Loucy (cell line): ENCODE data around the gene WASHC3.

Source experiments
- H2AFZ ChIP-seq: fragments of 200-600 bp; sonication (generic); 2 replicates; pipeline ENCODE4 v1.6.0; 2016; ENCODE audit warnings: antibody characterized with exemption, mild to moderate bottlenecking, low read length, moderate library complexity
- H3F3A ChIP-seq: fragments of 200-600 bp; 2 replicates; pipeline ENCODE4 v1.6.0; 2016; ENCODE audit warnings: antibody characterized with exemption, low read depth, mild to moderate bottlenecking
- H3K27me3 ChIP-seq: fragments of 200-600 bp; sonication (generic); 2 replicates; pipeline ENCODE4 v1.6.1; 2014; ENCODE audit warnings: low read length, mild to moderate bottlenecking; ENCODE audit not compliant: insufficient read depth, poor library complexity, severe bottlenecking
- H3K36me3 ChIP-seq: fragments of 200-600 bp; sonication (generic); 2 replicates; pipeline ENCODE4 v1.6.1; 2016; ENCODE audit warnings: low read length; ENCODE audit not compliant: insufficient read depth
- H3K4me1 ChIP-seq: fragments of 200-600 bp; sonication (generic); 2 replicates; pipeline ENCODE4 v1.5.1; 2014; ENCODE audit warnings: low read length, mild to moderate bottlenecking; ENCODE audit not compliant: insufficient read depth, poor library complexity, severe bottlenecking
- H3K4me2 ChIP-seq: fragments of 200-600 bp; sonication (generic); 2 replicates; pipeline ENCODE4 v1.6.0; 2014; ENCODE audit warnings: antibody characterized with exemption, low read length, low read depth, mild to moderate bottlenecking; ENCODE audit not compliant: poor library complexity, severe bottlenecking
- H3K4me3 ChIP-seq: fragments of 200-600 bp; sonication (generic); 2 replicates; pipeline ENCODE4 v1.5.1; 2014; ENCODE audit warnings: low read length, mild to moderate bottlenecking, mixed read lengths; ENCODE audit not compliant: poor library complexity, severe bottlenecking
- H3K79me2 ChIP-seq: fragments of 200-600 bp; sonication (generic); 2 replicates; pipeline ENCODE4 v1.6.1; 2014; ENCODE audit warnings: low read length; ENCODE audit not compliant: insufficient read depth
- H3K9ac ChIP-seq: fragments of 200-600 bp; sonication (generic); 2 replicates; pipeline ENCODE4 v1.6.0; 2014; ENCODE audit warnings: mild to moderate bottlenecking, low read depth, low read length, moderate library complexity; ENCODE audit not compliant: poor library complexity, severe bottlenecking
- H3K9me2 ChIP-seq: fragments of 200-600 bp; sonication (generic); replicated peaks from 2 replicates; pipeline ENCODE4 v1.6.1; 2016; ENCODE audit warnings: low read depth, low read length, mixed read lengths
- H3K9me3 ChIP-seq: fragments of 200-600 bp; sonication (generic); 2 replicates; pipeline ENCODE4 v1.6.1; 2014; ENCODE audit warnings: mild to moderate bottlenecking, antibody characterized with exemption, low read length, low read depth; ENCODE audit not compliant: insufficient read depth
- H4K20me1 ChIP-seq: fragments of 200-600 bp; sonication (generic); 2 replicates; pipeline ENCODE4 v1.6.0; 2014; ENCODE audit warnings: antibody characterized with exemption, low read length, mild to moderate bottlenecking; ENCODE audit not compliant: insufficient read depth, poor library complexity, severe bottlenecking
- EZH2phosphoT487 ChIP-seq: fragments of 200-600 bp; IDR thresholded peaks from 2 replicates; pipeline ENCODE4 v1.6.1; 2018; ENCODE audit warnings: antibody characterized with exemption, mild to moderate bottlenecking, moderate library complexity, borderline replicate concordance
- TF ChIP-seq, protein P1 (sequence below): fragments of 200-600 bp; sonication (generic); conservative IDR thresholded peaks from 2 replicates; pipeline ENCODE4 v1.5.1; 2014; ENCODE audit warnings: mild to moderate bottlenecking, antibody characterized with exemption, low read length

Gene WASHC3

DNA sequence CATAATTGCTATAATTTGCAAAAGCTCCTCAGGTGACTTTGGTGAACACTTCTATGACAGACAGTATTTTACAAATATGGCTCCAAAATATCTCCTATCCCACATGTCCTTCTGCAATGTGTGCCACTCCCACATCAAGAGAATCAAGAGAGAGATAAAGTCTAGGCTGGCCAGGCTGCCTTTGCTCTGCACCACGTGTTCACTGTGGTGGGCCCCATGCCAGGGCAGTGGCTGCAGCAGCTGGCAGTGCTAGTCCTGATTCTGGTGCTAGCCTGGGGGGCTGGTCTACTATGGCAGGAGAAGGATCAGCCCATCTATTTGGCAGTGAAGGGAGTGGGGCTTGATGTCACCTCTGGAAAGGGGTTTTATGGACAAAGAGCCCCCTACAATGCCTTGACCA lies 98.1 kb downstream of the WASHC3 start:
- Histone ChIP-seq H2AFZ (no peak overlapping the region), H4K20me1 (no peaks in the 10 kb centered on the region), H3K27me3 (no peaks in the 10 kb centered on the region), H3K9ac (no peak overlapping the region), H3K4me3 (no peak overlapping the region), H3F3A (no peaks in the 10 kb centered on the region), H3K36me3 (no peaks in the 10 kb centered on the region), H3K9me3 (no peaks in the 10 kb centered on the region), H3K4me2 (no peak overlapping the region), H3K4me1 (peaks cover 4% of the 10 kb centered on the region), H3K79me2 (no peaks in the 10 kb centered on the region), H3K9me2 (no peaks in the 10 kb centered on the region)
- TF ChIP-seq, protein P1, sequence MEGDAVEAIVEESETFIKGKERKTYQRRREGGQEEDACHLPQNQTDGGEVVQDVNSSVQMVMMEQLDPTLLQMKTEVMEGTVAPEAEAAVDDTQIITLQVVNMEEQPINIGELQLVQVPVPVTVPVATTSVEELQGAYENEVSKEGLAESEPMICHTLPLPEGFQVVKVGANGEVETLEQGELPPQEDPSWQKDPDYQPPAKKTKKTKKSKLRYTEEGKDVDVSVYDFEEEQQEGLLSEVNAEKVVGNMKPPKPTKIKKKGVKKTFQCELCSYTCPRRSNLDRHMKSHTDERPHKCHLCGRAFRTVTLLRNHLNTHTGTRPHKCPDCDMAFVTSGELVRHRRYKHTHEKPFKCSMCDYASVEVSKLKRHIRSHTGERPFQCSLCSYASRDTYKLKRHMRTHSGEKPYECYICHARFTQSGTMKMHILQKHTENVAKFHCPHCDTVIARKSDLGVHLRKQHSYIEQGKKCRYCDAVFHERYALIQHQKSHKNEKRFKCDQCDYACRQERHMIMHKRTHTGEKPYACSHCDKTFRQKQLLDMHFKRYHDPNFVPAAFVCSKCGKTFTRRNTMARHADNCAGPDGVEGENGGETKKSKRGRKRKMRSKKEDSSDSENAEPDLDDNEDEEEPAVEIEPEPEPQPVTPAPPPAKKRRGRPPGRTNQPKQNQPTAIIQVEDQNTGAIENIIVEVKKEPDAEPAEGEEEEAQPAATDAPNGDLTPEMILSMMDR, result no peak
- TF ChIP-seq EZH2phosphoT487, result no peak
